WI38 (cell line): ENCODE data around the gene SLC25A53.

Experiments
- H3K4me3 ChIP-seq: 2 replicates; pipeline ENCODE4 v1.5.1; 2011; ENCODE audit warnings: low read depth, mild to moderate bottlenecking, control low read depth, low read length
- CTCF ChIP-seq: IDR thresholded peaks from 2 replicates; pipeline ENCODE4 v1.5.1; 2012; ENCODE audit warnings: low read depth, mild to moderate bottlenecking, control low read depth, low read length

SLC25A53 gene

GRCh38 chrX:104183685-104184084 is 26.9 kb upstream of the SLC25A53 start:
- no peak for TF ChIP-seq CTCF
- H3K4me3 ChIP-seq: no peak overlapping the region

GRCh38 chrX:104173841-104174240 is 17.0 kb upstream of the SLC25A53 start:
- TF ChIP-seq CTCF: no peak
- H3K4me3 ChIP-seq: no peak overlapping the region

GRCh38 chrX:104172788-104173187 is 16.0 kb upstream of the SLC25A53 start:
- no peak for TF ChIP-seq CTCF
- no peak overlapping the region for H3K4me3 ChIP-seq

- H3K4me3 ChIP-seq: no peak overlapping the region
- no peak for TF ChIP-seq CTCF
These were observed 15.3 kb upstream of the SLC25A53 start for GRCh38 chrX:104172121-104172520.

- TF ChIP-seq CTCF: no peak
These were observed 11.3 kb upstream of the SLC25A53 start for GRCh38 chrX:104168127-104168526.

GRCh38 chrX:104166735-104167436 is 10.1 kb upstream of the SLC25A53 start:
- TF ChIP-seq CTCF: no peak
- H3K4me3 ChIP-seq: peak overlapping the region; percentile 74

More at GRCh38 chrX:104168127-104168526, 11.3 kb upstream of the SLC25A53 start:
- H3K4me3 ChIP-seq: peak overlapping the region; percentile 74; the same call in 1 of the 2 replicates

- 0 out of 2 replicates have a peak, but pooled peaks have one; percentile 24 for TF ChIP-seq CTCF
- H3K4me3 ChIP-seq: peak within 1 kb of the TSS; percentile 74
These were observed 9.3 kb upstream of the SLC25A53 start, which contains the start of gene FAM199X for GRCh38 chrX:104165894-104166734. TSS of gene FAM199X (plus strand) at chrX:104166453. CDS start at chrX:104166786, 333 bp downstream.
